ENCODE data around the gene HAS3.

DNA sequence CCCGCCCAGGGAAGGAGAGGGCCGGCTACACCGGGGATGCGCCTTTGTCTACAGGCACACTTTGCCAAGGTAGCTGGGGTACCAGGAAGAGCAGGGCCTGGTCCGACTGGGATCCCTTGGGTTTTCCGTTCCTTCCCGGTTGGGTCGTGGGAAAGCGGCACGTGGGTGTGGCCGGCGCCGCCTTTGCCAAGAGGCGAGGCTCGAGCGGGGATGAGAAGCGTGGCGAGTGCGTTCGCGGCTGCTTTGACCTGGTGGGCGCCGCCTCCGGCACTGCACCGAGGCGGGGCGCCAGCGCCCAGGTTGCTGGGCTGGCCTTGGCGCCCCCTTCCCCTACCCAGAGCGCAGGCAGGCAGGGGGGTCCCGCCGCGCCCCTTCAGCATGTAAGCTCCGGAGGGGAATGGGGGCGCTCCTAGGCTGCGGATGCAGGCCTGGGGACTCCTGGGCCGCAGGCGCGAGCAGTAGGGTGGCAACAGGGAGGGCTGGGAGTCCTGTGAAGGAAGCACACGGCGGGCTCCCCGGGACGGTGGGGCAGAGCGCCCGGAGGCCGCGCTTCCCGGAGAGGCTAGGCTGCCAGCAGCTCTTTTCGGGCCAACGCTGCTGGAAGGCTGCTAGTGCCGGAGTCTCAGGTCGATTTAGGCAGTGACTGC lies 2.0 kb downstream of the HAS3 start:
- TF ChIP-seq, protein P1, sequence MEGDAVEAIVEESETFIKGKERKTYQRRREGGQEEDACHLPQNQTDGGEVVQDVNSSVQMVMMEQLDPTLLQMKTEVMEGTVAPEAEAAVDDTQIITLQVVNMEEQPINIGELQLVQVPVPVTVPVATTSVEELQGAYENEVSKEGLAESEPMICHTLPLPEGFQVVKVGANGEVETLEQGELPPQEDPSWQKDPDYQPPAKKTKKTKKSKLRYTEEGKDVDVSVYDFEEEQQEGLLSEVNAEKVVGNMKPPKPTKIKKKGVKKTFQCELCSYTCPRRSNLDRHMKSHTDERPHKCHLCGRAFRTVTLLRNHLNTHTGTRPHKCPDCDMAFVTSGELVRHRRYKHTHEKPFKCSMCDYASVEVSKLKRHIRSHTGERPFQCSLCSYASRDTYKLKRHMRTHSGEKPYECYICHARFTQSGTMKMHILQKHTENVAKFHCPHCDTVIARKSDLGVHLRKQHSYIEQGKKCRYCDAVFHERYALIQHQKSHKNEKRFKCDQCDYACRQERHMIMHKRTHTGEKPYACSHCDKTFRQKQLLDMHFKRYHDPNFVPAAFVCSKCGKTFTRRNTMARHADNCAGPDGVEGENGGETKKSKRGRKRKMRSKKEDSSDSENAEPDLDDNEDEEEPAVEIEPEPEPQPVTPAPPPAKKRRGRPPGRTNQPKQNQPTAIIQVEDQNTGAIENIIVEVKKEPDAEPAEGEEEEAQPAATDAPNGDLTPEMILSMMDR (IDR thresholded peaks at IDR 0.05), result no peak
- no peak for TF ChIP-seq POLR2A (IDR thresholded peaks at IDR 0.05)
